Heart right ventricle (tissue), 16 donors: ENCODE results near the gene CLEC4A. TPM values are rescaled to one million over a fixed set of nuclear protein-coding genes. Genes with fewer than 3 reads are reported as not detected.
A peak's percentile ranks its signal among the peaks of the same experiment; 100 is the strongest.
"Not testable (repeated sequence)": the region's sequence is repeated elsewhere in the genome, so short reads cannot be mapped to it uniquely, and the experiment has no call there.

Experiments used
- ATAC-seq, 8 donors: fragments of 200-7000 bp; cut with Tn5 transposase; one replicate each; pipeline ENCODE4 v1.9.1; 2020; ENCODE audit warnings: mild to moderate bottlenecking in 8 of 8, moderate library complexity in 8 of 8, moderate number of reproducible peaks in 1 of 8
- DNase-seq, 2 donors: peaks; one replicate each; pipeline ENCODE4 v3.0.0-alpha.2; 2020
- H3K27ac ChIP-seq, 10 donors: fragments of 200-600 bp; sonication (generic) in 2 of 10; one replicate each; pipeline versions ENCODE4 v1.5.0 to v1.8.0; 2020 to 2022; ENCODE audit warnings: mild to moderate bottlenecking in 3 of 10
- H3K27me3 ChIP-seq, 7 donors: fragments of 200-600 bp; one replicate each; pipeline ENCODE4 v1.8.0; 2021 to 2022; ENCODE audit warnings: mild to moderate bottlenecking in 2 of 7
- H3K36me3 ChIP-seq, 9 donors: fragments of 200-600 bp; sonication (generic) in 1 of 9; one replicate each; pipeline versions ENCODE4 v1.5.0 to v1.8.0; 2020 to 2022; ENCODE audit warnings: mild to moderate bottlenecking in 2 of 9
- H3K4me1 ChIP-seq, 9 donors: fragments of 200-600 bp; sonication (generic) in 1 of 9; one replicate each; pipeline versions ENCODE4 v1.5.0 to v1.8.0; 2020 to 2022; ENCODE audit warnings: mild to moderate bottlenecking in 4 of 9
- H3K4me3 ChIP-seq, 10 donors: fragments of 200-600 bp; sonication (generic) in 2 of 10; one replicate each; pipeline versions ENCODE4 v1.5.0 to v1.8.0; 2020 to 2022; ENCODE audit warnings: mild to moderate bottlenecking in 7 of 10, moderate library complexity in 2 of 10
- H3K9me3 ChIP-seq, 11 donors: fragments of 200-600 bp in 10 of 11; sonication (generic) in 2 of 11; one replicate each; pipeline versions ENCODE4 v1.5.0 to v1.8.0; 2013 to 2022; ENCODE audit warnings: mild to moderate bottlenecking in 2 of 11, control low read depth in 1 of 11, moderate library complexity in 1 of 11
- WGBS, 2 donors: extraction: QIAGEN DNeasy Blood & Tissue Kit; methylation state at CpG; one replicate each; pipeline ENCODE4 v1.1.7; 2013; ENCODE audit warnings: inconsistent platforms in 1 of 2; 5-methylcytosine and 5-hydroxymethylcytosine counted together
- intact Hi-C, 10 donors: fragments of 100-400 bp; cut with DNase I; formaldehyde crosslinking; loops; one replicate each; pipeline versions ENCODE4 v1.11.1 to v1.14.2; 2022
- polyA plus RNA-seq, 2 donors: library from polyadenylated mRNA; stranded (reverse); fragments of 200-250 nt; gene quantifications; one replicate each; pipeline ENCODE4 v1.2.3, GENCODE V29; 2013
- total RNA-seq, 10 donors: library from RNA; stranded (reverse); fragmentation: NEBNext Ultra II Directional in 3 of 10; extraction: Animal tissue kit (Norgen Biotek cat#: 25700) in 3 of 10; gene quantifications; one replicate each; pipeline versions ENCODE4 v1.2.1 to v1.2.4, GENCODE V29; 2021 to 2023
- TF ChIP-seq, protein P1 (sequence below), 9 donors: fragments of 200-600 bp; sonication (generic) in 2 of 9; IDR thresholded peaks; one replicate each; pipeline versions ENCODE4 v1.5.0 to v1.8.0; 2021 to 2022; ENCODE audit warnings: antibody characterized with exemption in 9 of 9, mild to moderate bottlenecking in 5 of 9, moderate library complexity in 1 of 9
- donor health status: Arrhythmogenic right ventricular cardiomyopathy.
- donor health status: ischemic (EF 13 %, LVEDD 7.1; RV severe dilation, severe dysfunction).
- donor health status: healthy with polysubstance abuse.
- donor health status: DM: no; HTN: yes; CAD: no.
- donor health status: DM: no; HTN: no; CAD: no.
- donor health status: ischemic (EF 25% LVEDD 6.9; RV normal size, moderate dysfunction).
- donor health status: ischemic (EF 25% LVEDD 5.7; RV mildly dilated, moderate dysfunction).
- donor health status: healthy.
- donor health status: DM: yes; HTN: yes; CAD: no.
- donor health status: Ischemic cardiomyopathy.
- donor health status: ischemic (EF 35%, LVEDD 5.7; RV mildly dilated, moderate dysfunction).
- donor health status: nonischemic (EF 11% LVEDD 7.7; RV severe dilation, severe dysfunction).
- donor health status: DM: yes; HTN: yes; CAD: no.
- donor health status: PGD.
- donor health status: ischemic (EF 29% LVEDD 5.4; RV normal size, mild dysfunction).
- donor health status: nonischemic (EF 23%, LVEDD 6.1; RV moderate dilation, normal function).

The CLEC4A gene
- total and polyA plus RNA-seq, 12 donors = 0.39 to 4.9 (median 1.2) TPM; not detected in 5

DNA sequence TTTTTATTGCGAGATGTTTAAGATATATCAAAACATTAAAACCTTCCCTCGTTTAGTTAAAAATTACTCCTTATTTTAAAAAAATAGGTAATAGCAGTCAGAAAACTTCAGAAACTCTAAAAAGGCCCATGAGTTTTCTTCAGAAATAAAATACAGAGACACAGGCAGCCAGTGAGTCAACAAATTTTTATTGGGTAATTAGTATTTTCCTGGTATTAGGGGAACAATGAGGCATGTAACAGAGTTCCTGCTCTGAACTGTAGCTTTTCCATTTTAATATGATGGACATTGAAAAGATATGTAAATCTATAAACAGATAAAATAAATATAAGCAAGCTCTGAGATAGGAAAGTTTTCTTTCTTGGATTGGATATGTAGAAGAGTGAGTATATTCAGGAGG is 33.0 kb downstream of the CLEC4A start:
- no peaks in the 10 kb centered on the region for H3K9me3 ChIP-seq
- H3K27ac ChIP-seq = peak overlapping the region in 3 of 10 donors; percentile 16 to 86 (median 48)
- DNase-seq (no peak), ATAC-seq (no peak)
- H3K4me3 ChIP-seq = no peak overlapping the region
- H3K27me3 ChIP-seq = peaks cover 0 to 23% (median 0%) of the 10 kb centered on the region in 7 donors
- no peaks in the 10 kb centered on the region for H3K36me3 ChIP-seq
- peaks cover 0 to 20% (median 0%) of the 10 kb centered on the region in 9 donors for H3K4me1 ChIP-seq
- 96 to 97% methylated on average over 2 of the region's 2 CpGs for whole genome bisulfite sequencing, 2 donors
- TF ChIP-seq, protein P1, sequence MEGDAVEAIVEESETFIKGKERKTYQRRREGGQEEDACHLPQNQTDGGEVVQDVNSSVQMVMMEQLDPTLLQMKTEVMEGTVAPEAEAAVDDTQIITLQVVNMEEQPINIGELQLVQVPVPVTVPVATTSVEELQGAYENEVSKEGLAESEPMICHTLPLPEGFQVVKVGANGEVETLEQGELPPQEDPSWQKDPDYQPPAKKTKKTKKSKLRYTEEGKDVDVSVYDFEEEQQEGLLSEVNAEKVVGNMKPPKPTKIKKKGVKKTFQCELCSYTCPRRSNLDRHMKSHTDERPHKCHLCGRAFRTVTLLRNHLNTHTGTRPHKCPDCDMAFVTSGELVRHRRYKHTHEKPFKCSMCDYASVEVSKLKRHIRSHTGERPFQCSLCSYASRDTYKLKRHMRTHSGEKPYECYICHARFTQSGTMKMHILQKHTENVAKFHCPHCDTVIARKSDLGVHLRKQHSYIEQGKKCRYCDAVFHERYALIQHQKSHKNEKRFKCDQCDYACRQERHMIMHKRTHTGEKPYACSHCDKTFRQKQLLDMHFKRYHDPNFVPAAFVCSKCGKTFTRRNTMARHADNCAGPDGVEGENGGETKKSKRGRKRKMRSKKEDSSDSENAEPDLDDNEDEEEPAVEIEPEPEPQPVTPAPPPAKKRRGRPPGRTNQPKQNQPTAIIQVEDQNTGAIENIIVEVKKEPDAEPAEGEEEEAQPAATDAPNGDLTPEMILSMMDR (IDR thresholded peaks at IDR 0.05) = no peak
- intact Hi-C loops = no loop called here

DNA sequence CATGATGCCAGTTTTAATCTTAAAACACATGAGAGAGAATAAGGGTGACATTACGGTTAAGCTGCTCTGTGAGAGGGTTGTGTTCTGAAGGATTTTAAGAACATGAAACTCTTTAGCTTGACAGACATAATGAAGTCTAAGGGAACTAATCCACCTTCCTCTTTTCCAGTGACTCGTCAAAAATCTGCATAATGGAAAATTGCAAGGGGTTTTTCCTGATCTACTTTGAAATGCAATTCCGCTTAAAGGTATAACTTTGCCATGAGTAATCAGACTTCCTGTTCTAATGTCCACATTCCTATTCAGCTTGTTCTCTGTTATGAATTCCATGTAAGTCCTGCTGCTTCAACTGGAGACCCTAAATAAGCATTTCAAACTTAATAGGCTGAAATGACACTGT is 33.4 kb downstream of the CLEC4A start, which contains the start of gene ZNF705A:
Gene ZNF705A, plus strand, starts transcription at position 171 of the 400 bp plus-strand sequence. CDS start 15,611 bp downstream, outside the sequence.
- WGBS, 2 donors = 61 to 70% methylated on average over 3 of the region's 3 CpGs
- no peak for ATAC-seq

DNA sequence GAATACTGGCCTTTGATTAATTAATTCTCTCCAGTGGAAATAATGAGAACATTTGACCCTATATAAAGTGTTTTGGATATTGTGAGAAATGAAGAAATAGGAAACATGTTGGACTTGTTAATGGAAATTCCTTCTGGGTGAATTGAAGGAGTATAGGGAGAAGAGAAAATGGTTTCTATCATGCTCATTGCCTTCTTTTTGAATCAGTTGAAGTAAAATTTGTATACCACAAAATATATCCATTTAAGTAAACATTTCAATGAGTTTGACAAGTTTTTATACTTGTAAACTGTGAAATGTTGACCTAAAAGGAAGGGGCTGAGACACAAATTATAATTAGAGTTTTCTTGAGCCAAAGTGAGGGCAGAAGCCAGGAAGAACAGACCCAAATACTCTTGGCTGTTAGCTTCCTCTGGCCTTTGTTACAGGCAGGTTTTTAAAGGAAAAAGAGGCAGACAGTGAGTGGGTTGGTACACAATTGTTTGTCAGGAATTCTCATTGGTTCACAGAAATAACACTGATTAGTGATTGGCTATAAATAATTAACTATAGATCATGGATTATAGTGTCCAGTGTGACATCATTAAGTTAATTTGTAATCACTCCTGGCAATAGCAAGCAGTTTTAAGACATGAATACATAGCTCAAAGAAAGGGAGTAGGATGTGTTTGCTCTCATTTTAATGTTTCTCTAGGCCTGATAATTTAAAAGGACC is 34.2 kb downstream of the CLEC4A start:
- no peaks in the 10 kb centered on the region for H3K9me3 ChIP-seq
- peaks cover 0 to 23% (median 0%) of the 10 kb centered on the region in 7 donors for H3K27me3 ChIP-seq
- H3K4me3 ChIP-seq = no peak overlapping the region
- H3K27ac ChIP-seq = peak overlapping the region in 2 of 10 donors; percentile 48 to 86
- ATAC-seq (no peak), DNase-seq (no peak)
- TF ChIP-seq, protein P1 (IDR thresholded peaks at IDR 0.05) = no peak
- intact Hi-C loops = no loop called here
- peaks cover 0 to 20% (median 0%) of the 10 kb centered on the region in 9 donors for H3K4me1 ChIP-seq
- H3K36me3 ChIP-seq = no peaks in the 10 kb centered on the region

More for the DNA sequence above, 33.4 kb downstream of the CLEC4A start, which contains the start of gene ZNF705A:
- no peaks in the 10 kb centered on the region for H3K9me3 ChIP-seq
- no peak for DNase-seq
- peaks cover 0 to 20% (median 0%) of the 10 kb centered on the region in 9 donors for H3K4me1 ChIP-seq
- TF ChIP-seq, protein P1 (IDR thresholded peaks at IDR 0.05) = no peak
- H3K4me3 ChIP-seq = no peak within 1 kb of the TSS
- intact Hi-C loops = no loop called here
- H3K27me3 ChIP-seq = peaks cover 0 to 23% (median 0%) of the 10 kb centered on the region in 7 donors
- no peaks in the 10 kb centered on the region for H3K36me3 ChIP-seq
- peak within 1 kb of the TSS in 3 of 10 donors; percentile 16 to 86 (median 48) for H3K27ac ChIP-seq

DNA sequence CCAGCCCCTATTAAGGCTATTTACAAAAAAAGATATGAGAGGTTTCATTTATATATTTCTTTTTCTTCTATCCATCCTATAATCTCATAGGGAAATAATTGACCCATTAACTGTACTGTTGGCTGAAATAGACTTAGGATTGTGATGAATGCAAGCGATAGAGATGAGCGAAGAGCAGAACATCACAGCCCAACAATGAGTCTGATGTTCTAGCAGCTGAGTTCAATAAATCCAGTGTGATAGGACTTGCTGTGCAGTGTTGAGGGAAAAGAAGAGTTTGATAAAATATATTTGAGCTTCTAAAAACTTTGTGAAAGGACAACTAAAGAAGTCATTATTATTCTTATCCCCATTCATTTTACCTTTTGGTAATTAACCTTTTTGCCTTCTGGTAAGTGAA is 49.5 kb downstream of the CLEC4A start:
- not testable (repeated sequence) for H3K27ac ChIP-seq, H3K4me1 ChIP-seq, ATAC-seq, H3K4me3 ChIP-seq, DNase-seq, H3K9me3 ChIP-seq, H3K36me3 ChIP-seq
- peaks cover 0 to 10% (median 0%) of the 10 kb centered on the region in 7 donors for H3K27me3 ChIP-seq
- 81 to 97% methylated on average over 2 of the region's 2 CpGs for WGBS, 2 donors
- intact Hi-C loops = loop anchor here in 1 of 10 donors (10.0 kb wide), 1 partner anchor 58 kb away; no protein-coding TSS in a partner anchor
